Ammon's horn (tissue), 1 donor: ENCODE data around the gene ECT2L.
"Not testable (repeated sequence)": the region's sequence is repeated elsewhere in the genome, so short reads cannot be mapped to it uniquely, and the experiment has no call there.

Experiments used
- DNase-seq: peaks from one replicate; pipeline ENCODE4 v3.0.0-alpha.2; 2016; ENCODE audit warnings: low spot score

Gene ECT2L

GRCh38 chr6:138931660-138932059, 135.8 kb downstream of the ECT2L start:
- DNase-seq, result no peak

- not testable (repeated sequence) for DNase-seq
These were observed 141.0 kb downstream of the ECT2L start for GRCh38 chr6:138936873-138937272.

- DNase-seq, result no peak
These were observed 147.3 kb downstream of the ECT2L start for GRCh38 chr6:138943089-138943625.

GRCh38 chr6:138944412-138944811, 148.5 kb downstream of the ECT2L start:
- no peak for DNase-seq

GRCh38 chr6:138945354-138945753, 149.5 kb downstream of the ECT2L start:
- DNase-seq, result no peak

- DNase-seq, result no peak
These were observed 152.1 kb downstream of the ECT2L start for GRCh38 chr6:138948004-138948403.

GRCh38 chr6:138948546-138949179, 152.8 kb downstream of the ECT2L start:
- no peak for DNase-seq

- DNase-seq, result no peak
These were observed 157.6 kb downstream of the ECT2L start for GRCh38 chr6:138953451-138953850.
